Activated CD8-positive, alpha-beta memory T cell treated with anti-CD3 and anti-CD28 coated beads for 24 hours (primary cell): ENCODE data around the gene MAP4K3.

Experiments used
- DNase-seq: peaks from one replicate; pipeline ENCODE4 v3.0.0-alpha.2; 2020

Gene MAP4K3

GRCh38 chr2:39436592-39437521 lies at the start of gene MAP4K3:
Gene MAP4K3, minus strand, starts transcription at chr2:39437285. Its CDS starts 298 bp downstream, at chr2:39436987.
- peak; percentile 87 for DNase-seq

GRCh38 chr2:39486071-39486470 lies 49.0 kb upstream of the MAP4K3 start:
- no peak for DNase-seq

- DNase-seq, result no peak
Observed at GRCh38 chr2:39484620-39485495, 47.8 kb upstream of the MAP4K3 start.

- DNase-seq, result no peak
Observed at GRCh38 chr2:39484206-39484605, 47.1 kb upstream of the MAP4K3 start.

GRCh38 chr2:39483534-39483933 lies 46.4 kb upstream of the MAP4K3 start:
- DNase-seq, result no peak

- DNase-seq, result no peak
Observed at GRCh38 chr2:39481611-39482010, 44.5 kb upstream of the MAP4K3 start.

- DNase-seq, result no peak
Observed at GRCh38 chr2:39479696-39480095, 42.6 kb upstream of the MAP4K3 start.

GRCh38 chr2:39479053-39479670 lies 42.1 kb upstream of the MAP4K3 start:
- no peak for DNase-seq

- no peak for DNase-seq
Observed at GRCh38 chr2:39476524-39476923, 39.4 kb upstream of the MAP4K3 start.

GRCh38 chr2:39475006-39475405 lies 37.9 kb upstream of the MAP4K3 start:
- no peak for DNase-seq

- no peak for DNase-seq
Observed at GRCh38 chr2:39470580-39470979, 33.5 kb upstream of the MAP4K3 start.

GRCh38 chr2:39469807-39470206 lies 32.7 kb upstream of the MAP4K3 start:
- DNase-seq, result no peak

GRCh38 chr2:39468579-39469451 lies 31.7 kb upstream of the MAP4K3 start:
- DNase-seq, result no peak

GRCh38 chr2:39466311-39466710 lies 29.2 kb upstream of the MAP4K3 start:
- no peak for DNase-seq

- no peak for DNase-seq
Observed at GRCh38 chr2:39464864-39465263, 27.8 kb upstream of the MAP4K3 start.

- no peak for DNase-seq
Observed at GRCh38 chr2:39455826-39456225, 18.7 kb upstream of the MAP4K3 start.

GRCh38 chr2:39452396-39452795 lies 15.3 kb upstream of the MAP4K3 start:
- no peak for DNase-seq

GRCh38 chr2:39451954-39452353 lies 14.9 kb upstream of the MAP4K3 start:
- no peak for DNase-seq

GRCh38 chr2:39448169-39448502 lies 11.1 kb upstream of the MAP4K3 start:
- DNase-seq, result no peak

GRCh38 chr2:39447266-39448168 lies 10.4 kb upstream of the MAP4K3 start:
- DNase-seq, result no peak

GRCh38 chr2:39445934-39446333 lies 8.8 kb upstream of the MAP4K3 start:
- no peak for DNase-seq
